ENCODE measurements around the gene SNAP47.

DNA sequence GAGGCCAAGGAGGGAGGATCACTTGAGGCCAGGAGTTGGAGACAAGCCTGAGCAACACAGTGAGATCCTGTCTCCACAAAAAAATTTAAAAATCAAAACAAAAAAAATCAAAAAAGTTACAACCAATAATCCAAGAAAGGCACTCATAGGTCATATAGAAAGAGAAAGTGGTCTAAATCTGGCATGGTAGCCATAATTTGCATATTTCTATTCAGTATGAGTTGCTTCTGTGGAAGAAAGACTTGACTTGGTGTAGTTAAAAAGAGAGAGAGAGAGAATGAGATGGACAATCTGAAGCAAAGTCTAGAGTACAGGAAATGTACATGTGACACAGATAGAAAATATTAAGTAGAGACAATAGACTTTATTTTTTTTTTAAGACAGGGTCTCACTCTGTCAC, 22.6 kb upstream of the SNAP47 start:
- TF ChIP-seq, protein P1, sequence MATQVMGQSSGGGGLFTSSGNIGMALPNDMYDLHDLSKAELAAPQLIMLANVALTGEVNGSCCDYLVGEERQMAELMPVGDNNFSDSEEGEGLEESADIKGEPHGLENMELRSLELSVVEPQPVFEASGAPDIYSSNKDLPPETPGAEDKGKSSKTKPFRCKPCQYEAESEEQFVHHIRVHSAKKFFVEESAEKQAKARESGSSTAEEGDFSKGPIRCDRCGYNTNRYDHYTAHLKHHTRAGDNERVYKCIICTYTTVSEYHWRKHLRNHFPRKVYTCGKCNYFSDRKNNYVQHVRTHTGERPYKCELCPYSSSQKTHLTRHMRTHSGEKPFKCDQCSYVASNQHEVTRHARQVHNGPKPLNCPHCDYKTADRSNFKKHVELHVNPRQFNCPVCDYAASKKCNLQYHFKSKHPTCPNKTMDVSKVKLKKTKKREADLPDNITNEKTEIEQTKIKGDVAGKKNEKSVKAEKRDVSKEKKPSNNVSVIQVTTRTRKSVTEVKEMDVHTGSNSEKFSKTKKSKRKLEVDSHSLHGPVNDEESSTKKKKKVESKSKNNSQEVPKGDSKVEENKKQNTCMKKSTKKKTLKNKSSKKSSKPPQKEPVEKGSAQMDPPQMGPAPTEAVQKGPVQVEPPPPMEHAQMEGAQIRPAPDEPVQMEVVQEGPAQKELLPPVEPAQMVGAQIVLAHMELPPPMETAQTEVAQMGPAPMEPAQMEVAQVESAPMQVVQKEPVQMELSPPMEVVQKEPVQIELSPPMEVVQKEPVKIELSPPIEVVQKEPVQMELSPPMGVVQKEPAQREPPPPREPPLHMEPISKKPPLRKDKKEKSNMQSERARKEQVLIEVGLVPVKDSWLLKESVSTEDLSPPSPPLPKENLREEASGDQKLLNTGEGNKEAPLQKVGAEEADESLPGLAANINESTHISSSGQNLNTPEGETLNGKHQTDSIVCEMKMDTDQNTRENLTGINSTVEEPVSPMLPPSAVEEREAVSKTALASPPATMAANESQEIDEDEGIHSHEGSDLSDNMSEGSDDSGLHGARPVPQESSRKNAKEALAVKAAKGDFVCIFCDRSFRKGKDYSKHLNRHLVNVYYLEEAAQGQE (IDR thresholded peaks at IDR 0.05; ENCODE audit: insufficient read depth in 1 of 2, low read depth in 2 of 2, low read length in 2 of 2): no peak
- no peak for TF ChIP-seq POLR2AphosphoS5 (IDR thresholded peaks at IDR 0.05; ENCODE audit: low read depth, low read length)
- no peak for TF ChIP-seq TAF1 (IDR thresholded peaks at IDR 0.05; ENCODE audit: borderline replicate concordance, insufficient read depth, low read length)

All from PFSK-1 (cell line).